ENCODE measurements around the gene BMF.
"Not testable (repeated sequence)": the region's sequence is repeated elsewhere in the genome, so short reads cannot be mapped to it uniquely, and the experiment has no call there.

Gene BMF, protein sequence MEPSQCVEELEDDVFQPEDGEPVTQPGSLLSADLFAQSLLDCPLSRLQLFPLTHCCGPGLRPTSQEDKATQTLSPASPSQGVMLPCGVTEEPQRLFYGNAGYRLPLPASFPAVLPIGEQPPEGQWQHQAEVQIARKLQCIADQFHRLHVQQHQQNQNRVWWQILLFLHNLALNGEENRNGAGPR

DNA sequence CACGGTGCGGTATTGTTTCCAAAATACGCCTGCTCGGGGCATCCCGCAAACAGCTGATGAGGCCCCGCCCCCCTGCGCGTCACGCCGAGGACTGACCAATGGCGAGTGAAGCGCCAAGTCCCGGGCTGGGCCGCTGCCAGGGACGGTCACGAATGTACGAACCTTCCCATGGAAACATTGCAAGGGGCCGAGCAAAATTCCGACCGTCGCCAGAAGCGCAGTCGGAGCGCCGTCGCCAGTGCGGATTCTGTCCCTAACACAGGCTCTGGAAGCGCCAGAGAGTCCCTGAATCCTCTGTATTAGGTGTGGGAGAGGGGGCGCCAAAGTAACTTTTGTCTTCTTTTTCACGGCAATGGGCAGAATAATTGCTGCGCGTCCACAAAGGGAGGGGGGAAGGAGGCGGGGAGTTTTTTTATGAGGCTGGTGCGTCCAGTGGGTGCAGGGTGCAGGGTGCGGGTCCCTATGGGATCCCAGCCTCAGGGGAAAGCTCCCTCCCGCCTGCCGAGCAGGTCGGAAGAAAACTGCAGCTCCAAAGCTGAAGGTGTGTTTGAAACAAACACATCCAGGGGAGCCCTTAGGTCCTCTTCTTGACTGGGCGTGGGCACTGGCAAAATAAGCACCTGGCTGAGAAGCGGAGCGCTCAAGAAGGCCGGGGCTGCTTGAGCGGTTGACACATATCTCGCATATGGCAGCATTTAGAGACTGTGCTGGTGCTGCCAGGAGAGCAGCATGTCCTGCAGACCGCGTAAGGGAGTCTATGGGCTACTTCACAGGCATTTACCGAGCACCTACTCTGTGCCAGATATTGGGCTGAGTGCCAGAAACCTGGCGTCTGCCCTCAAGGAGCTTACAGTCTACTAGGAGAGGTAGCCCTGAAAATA lies at the start of gene BMF:
BMF (minus strand) TSS at position 25 of the 881 bp plus-strand sequence. CDS start 2,793 bp downstream, outside the sequence.
- peak; percentile 91 to 98 (median 94) for DNase-seq (ENCODE audit: low read depth in 3 of 3, low spot score in 1 of 3)

DNA sequence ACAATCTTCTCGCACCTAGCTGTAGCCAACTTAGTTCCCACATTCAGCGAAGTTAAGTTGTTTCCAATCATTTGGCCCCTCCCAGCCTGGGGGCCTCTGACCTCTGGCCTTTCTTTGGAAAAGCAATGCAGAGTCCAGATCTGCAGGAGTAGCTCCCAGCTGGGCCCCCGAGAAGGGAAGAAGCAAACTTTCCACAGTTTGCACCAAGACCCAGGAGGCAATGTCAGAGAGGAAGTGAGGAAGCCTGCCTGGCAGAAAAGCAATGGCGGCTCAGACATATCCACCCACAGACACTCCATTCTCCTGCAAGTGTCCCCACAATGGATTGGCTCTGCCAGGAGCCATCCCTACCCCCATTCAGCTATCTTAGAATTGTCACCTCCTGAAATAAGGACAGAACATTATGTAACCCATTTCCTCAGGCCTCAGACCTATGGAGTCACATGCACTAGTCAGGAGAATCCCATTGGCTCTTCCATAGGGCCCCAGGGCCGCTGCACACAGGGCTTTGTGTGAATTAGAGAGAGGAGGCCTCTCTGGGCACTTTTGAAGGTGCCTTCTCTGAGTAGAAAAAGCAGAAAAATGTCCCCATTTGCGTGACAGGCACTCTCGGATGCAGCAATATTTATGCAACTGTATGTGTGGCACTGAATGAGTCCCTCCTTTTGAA lies 49.2 kb upstream of the BMF start:
- no peak for DNase-seq (ENCODE audit: low read depth in 3 of 3, low spot score in 1 of 3)

DNA sequence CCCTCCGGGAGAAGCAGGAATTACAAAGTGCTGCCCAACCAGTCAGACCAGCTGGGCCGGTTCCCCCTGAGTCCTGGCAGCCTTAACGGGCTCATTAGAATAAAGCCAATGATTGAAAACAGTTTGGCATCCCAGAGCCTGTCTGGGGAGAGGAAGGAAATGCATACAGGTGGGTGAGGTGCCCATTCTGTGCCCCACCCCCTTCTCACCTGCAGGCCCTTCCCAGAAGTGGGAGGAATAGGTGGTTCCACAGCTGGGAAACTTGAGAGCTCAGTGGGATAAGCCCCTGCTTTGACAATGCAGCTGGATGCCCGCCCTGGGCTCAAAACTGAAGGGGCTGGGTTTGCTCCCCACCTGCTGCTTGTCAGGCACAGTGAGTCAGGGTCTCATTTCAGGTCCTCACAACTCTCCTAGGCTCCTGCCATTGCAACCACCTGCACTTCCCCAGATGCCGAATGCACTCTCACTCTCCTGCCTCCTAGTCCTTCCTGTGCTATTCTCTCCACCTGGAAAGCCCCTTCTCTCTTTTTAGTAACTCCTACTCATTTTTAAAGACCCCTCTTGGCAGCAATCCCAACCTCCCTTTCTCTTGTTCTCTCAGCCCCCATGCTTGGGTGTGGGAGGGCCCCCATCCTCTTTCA lies 46.7 kb upstream of the BMF start:
- DNase-seq (ENCODE audit: low read depth in 3 of 3, low spot score in 1 of 3) = no peak

DNA sequence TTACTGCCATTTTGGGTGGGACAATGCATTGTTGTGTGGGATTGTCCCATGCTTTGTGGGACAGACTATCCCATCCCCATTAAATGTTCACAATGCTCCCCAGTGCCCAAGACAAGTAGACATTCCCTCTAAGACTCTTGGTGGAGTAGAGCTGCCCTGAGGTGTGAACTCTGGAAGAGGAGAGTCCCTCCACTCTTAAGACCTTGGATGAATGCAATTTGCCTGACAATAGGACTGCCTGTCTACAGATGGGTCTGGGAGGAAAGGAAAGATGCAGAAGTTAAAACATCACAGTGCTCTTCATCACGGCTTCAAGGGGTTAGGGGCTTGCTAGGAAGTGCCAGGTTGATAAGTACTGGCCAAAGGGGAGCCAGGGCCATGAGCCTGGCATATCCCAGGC lies 46.1 kb upstream of the BMF start:
- DNase-seq (ENCODE audit: low read depth in 3 of 3, low spot score in 1 of 3) = not testable (repeated sequence)

DNA sequence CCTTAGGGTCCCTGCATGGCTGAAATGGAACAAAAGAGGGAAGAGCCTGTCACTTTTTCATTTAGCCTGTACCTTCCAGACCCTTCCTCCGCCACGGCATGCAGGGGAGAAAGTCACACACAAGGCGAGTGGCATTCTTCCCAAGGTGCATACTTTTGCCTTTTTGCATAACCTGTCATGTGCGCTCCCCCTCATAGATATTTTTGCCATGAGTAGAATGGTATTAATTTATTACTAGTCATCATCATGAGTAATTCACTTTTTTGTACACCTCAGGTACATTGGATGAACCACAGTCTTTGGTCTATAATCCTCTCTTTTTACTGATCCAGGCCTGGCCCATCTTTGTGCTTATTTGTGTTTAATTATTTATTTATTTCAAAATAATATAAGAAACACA lies 43.3 kb upstream of the BMF start:
- no peak for DNase-seq (ENCODE audit: low read depth in 3 of 3, low spot score in 1 of 3)

DNA sequence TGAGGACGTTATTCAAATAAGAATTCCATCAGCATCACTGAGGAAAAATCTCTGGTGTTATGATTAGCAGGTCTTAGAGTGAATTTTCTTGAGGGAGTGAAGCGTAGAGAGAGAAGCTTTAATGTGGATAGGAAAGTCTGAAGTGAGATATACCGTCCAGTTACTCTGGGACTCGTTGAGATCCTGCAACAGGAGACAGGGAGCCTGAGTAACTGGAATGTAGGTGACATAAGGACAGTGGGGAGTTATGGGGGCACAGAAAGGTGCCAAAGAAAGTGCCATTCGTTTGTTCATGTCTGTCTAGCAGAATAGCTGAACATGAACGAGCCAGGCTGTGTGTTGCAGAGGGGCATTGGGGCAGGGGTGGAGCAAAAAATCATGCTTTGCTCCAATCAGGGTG lies 42.8 kb upstream of the BMF start:
- DNase-seq (ENCODE audit: low read depth in 3 of 3, low spot score in 1 of 3) = no peak

DNA sequence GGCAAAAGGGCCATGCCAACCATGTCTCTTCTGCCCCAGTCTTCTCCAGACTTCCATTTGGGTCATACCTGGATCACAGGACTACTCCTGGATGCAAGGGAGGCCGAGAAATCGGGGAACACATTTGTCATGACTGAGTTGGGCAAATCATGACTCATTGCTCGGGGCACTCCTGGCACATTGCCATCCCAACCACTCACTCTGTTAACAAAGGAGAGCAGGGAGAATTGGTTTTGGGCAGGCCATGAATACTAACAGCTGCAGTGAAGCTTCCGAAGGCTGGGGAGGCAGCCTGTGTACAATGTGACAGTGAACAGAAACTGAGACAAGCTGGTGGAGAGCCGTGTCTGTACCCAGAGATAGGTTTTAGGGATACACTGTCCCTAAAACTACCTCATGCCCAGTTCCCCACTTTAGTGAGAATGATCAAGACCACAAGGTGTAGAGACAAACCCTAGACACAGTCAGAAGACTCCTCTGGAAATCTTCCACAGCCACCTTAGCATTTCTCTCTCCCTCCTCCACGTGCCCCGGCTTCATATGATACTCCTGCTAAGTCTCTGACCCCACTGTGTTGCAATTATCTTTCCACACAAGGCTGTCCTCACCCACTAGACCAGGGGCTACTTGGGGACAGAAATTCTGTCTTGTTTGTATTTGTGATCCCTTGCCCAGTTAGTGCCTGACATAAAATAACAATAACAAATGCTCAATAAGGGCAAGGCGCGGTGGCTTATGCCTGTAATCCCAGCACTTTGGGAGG lies 41.7 kb upstream of the BMF start:
- no peak for DNase-seq (ENCODE audit: low read depth in 3 of 3, low spot score in 1 of 3)

DNA sequence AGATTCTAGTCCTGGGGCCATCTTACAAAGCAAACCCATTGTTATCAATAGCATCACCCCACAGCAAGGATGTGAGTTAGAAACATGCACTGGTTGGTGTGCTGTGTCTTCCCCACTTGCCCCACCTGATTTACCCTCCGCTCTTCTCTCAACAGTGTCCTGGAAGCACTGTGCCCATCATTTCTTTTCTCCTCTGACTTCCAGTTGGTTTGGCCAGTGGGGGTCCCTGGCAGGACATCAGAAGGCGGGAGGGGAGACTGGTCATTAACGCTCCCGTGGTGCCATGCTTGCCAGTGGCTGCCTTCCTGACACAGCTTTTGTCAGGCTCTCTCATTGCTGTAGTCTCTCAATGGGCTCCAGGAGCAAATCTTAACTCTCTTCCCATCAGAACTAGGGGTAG lies 40.7 kb upstream of the BMF start:
- no peak for DNase-seq (ENCODE audit: low read depth in 3 of 3, low spot score in 1 of 3)

DNA sequence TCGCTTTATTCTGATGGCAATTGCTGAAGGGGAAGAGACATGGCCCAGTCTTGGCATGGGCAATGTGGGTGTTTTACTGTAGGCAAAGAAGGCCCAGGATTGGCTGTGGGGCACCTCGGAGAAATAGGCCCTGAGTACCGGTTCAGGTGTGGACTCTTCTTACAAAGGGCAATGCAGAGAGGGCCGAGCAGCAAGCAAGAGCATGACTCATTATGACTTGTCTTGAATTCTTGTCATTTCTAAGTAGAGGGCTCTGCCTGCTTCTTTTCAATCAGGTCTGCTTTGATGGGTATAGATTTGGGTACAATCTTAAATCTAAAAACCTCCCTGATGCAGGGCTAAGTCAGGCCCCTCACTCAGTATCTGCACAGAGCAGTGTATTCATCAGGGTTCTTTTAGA lies 37.4 kb upstream of the BMF start:
- DNase-seq (ENCODE audit: low read depth in 3 of 3, low spot score in 1 of 3) = no peak

DNA sequence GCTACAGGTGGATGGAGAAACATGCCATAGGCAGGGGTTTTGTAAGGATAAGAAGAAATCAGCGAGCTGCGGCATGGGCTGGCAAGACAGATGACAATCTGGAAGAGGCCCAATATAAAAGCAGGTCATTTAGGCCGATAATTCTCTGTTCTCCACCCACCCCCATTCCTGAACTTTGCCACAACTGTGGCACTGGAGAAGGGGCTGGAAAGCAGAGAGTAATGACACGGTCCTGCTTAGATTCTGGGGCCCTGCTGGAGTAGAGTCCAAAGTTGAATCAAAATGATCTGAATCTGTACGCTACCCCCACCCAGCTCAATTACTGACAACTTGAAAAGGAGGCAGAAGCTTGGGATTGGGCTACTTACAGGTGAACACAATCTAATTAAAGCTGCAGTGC lies 33.7 kb upstream of the BMF start:
- DNase-seq (ENCODE audit: low read depth in 3 of 3, low spot score in 1 of 3) = no peak

DNA sequence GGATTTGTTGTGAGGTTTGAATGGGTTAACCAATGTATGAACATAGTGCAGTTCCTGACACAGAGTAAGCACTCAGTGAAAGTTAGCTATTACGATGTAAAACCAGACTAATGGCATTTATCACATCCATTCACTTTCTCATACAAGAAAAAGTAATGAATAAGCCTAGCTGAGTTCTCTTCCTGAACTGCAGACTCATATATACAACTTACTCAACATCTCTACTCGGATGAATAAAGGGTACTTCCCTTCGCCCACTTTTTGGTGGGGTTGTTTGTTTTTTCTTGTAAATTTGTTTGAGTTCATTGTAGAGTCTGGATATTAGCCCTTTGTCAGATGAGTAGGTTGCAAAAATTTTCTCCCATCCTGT lies 29.5 kb upstream of the BMF start:
- not testable (repeated sequence) for DNase-seq (ENCODE audit: low read depth in 3 of 3, low spot score in 1 of 3)

DNA sequence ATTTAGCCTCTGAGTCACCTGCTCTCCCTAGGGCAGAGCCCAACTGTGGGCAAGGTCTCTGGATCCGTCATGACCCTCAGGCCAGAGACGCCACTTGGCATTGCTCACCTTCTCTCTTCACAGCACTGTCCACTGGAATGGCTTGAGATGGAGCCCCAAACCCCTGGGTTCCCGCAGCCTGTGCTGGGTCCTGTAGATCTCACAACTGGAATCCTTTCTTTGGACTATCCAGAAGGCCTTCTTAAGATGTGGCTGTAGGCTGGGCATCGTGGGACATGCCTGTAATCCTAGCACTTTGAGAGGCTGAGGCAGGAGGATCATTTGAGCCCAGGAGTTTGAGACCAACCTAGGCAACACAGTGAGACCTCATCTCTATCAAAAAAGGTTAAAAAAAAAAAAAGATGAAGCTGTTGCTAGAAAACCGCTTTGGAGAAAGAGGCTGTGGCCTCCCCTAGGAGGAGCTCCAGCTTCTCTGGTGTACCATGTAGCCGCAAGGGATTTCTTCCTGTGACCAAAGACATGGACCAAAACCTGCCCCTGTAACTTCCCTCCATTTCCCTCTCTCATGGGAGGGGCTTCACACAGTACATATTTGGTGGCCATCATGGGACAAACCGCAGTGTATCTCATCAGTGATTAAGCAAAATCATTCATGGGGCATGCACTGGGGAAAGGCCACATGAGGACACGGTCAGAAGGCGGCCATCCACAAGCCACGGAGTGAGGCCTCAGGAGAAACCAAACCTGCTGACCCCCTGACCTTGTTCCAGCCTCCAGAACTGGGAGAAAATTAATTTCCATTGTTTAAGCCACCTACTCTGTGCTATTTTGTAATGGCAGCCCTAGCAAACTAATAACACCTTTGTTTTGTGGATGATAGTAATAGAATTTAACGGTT lies 28.9 kb upstream of the BMF start:
- no peak for DNase-seq (ENCODE audit: low read depth in 3 of 3, low spot score in 1 of 3)

DNA sequence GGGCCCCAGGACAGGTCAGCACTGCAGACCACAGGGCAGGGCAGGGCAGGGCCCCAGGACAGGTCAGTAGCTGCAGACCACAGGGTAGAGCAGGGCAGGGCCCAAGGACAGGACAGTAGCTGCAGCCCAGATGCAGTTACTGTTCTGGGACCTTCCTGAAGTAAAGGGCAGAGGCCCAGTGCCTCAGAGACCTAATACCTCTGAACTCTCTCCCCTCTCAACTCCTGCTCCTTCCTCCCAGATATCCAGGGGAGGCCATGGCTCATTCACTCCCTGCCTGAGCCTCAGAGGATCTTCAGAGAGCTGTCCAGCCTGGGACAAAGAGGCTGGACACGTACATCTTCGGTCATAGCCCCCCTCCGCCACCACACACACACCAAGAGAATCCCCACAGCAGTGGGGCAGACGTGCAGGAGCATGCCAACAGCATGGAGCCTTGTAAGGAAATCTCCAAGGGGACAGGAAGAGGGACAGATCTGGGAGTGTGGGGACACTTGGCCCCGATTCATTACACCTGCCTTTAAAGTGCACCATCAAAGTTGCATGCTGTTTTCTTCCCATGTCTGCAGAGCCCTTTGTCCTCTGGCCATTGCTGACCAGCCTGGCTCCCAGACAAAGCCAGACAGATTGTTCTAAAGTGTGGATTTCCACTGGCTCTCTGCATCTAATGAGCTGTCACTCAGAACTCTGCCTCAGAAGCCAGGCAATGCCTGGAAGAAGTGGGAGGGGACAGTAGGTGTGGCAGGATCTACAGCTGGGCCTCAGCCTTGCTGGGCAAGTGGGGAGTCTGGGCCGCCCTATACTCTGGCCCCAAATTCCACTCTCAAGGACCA lies 28.0 kb upstream of the BMF start:
- DNase-seq (ENCODE audit: low read depth in 3 of 3, low spot score in 1 of 3) = no peak

DNA sequence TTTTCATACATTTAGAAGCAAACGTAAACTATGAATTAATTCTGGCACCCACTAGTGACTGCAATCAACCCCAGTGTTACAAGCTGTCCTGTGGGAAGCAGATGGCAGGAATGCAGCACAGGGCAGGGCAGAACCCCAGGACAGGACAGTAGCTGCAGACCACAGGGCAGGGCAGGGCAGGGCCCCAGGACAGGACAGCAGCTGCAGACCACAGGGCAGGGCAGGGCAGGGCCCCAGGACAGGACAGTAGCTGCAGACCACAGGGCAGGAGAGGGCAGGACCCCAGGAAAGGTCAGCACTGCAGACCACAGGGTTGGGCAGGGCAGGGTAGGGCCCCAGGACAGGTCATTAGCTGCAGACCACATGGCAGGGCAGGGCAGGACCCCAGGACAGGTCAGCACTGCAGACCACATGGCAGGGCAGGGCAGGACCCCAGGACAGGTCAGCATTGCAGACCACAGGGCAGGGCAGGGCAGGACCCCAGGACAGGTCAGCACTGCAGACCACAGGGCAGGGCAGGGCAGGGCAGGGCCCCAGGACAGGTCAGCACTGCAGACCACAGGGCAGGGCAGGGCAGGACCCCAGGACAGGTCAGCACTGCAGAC lies 27.3 kb upstream of the BMF start:
- DNase-seq (ENCODE audit: low read depth in 3 of 3, low spot score in 1 of 3) = not testable (repeated sequence)

DNA sequence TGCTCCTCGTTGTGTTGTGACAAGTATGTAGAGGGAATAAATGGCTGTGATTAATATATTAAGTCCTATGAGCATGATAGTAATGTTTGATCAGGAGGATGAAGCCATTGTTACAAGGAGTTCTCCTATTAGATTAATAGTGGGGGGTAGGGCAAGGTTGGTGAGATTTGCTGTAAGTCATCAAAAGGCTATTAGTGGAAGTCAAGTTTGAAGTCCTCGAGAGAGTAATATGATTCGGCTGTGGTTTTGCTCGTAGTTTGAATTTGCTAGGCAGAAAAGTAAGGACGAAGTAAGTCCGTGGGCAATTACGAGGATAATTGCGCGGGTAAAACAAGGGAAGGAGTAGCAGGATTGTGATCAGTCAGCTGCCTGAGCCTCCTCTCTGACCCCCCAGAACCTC lies 26.2 kb upstream of the BMF start:
- DNase-seq (ENCODE audit: low read depth in 3 of 3, low spot score in 1 of 3) = no peak

DNA sequence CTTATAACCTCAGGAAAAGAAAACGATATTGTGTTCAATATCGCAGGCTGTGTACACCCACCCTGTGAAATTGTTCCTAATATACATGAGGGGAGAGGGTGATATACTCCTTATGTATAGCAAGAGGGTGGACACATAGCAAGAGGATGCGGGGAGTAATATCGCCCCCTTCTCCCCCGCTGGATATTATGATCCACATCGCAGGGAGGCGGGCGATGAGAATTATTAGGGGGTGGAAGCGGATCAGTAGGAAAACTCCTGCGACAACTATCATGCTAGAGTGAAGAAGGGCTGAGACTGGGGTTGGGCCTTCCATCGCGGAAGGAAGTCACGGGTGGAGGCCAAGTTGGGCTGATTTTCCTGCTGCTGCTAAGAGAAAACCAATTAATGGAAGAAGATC lies 24.9 kb upstream of the BMF start:
- DNase-seq (ENCODE audit: low read depth in 3 of 3, low spot score in 1 of 3) = no peak

DNA sequence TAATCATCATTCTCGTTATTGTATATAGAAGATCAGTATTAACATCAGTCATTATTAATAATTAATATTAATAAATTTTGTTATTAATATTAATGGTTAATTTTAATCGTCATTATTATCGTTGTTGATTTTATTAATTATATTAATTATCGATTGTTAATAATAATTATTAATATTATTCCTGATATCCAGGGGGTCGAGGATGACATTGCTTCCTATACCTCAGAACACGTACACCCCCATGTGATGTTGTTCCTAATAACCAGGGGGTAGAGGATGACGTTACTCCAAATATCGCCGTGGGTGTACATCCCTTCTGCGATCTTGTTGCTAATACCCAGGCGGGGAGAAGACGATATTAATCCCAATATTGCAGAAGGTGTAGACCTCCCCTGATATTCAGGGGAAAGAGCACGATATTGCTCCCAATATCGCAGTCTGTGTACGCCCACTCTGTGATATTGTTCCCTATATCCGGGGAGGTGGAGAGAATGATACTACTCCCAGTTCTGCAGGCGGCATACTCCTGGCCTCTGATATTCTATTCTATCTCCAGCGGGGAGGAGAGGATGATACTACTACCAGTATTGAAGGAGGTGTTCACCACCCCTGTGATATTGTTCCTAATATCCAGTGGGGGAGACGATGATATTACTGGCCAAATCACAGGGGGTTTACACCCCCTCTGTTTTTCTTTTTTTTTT lies 22.3 kb upstream of the BMF start:
- DNase-seq (ENCODE audit: low read depth in 3 of 3, low spot score in 1 of 3) = no peak

DNA sequence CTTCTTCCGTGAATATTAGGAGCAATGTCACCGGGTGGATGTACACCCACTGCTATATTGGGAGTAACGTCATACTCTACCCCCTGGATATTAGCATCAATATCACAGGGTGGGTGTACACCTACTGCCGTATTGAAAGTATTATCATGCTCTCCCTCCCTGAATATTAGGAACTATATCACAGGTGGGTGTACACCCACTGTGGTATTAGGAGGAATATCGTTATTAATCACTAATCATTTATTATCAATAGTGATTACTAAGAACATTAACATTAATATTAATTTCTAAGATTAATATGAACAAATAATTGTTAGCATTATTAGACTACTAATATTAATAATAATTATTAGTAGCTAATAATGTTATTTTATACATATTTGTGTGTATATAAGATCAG lies 21.4 kb upstream of the BMF start:
- DNase-seq (ENCODE audit: low read depth in 3 of 3, low spot score in 1 of 3) = no peak
